NOMO-1 treated with DMSO at 0.1 percent for 48 hours (cell line): Measurements from ENCODE around the gene KDM2A.

Experiments
- DNase-seq: peaks from one replicate; lab custom pipeline; 2025; ENCODE audit not compliant: unreplicated experiment; lab: John Stamatoyannopoulos, UW

The KDM2A gene

DNA sequence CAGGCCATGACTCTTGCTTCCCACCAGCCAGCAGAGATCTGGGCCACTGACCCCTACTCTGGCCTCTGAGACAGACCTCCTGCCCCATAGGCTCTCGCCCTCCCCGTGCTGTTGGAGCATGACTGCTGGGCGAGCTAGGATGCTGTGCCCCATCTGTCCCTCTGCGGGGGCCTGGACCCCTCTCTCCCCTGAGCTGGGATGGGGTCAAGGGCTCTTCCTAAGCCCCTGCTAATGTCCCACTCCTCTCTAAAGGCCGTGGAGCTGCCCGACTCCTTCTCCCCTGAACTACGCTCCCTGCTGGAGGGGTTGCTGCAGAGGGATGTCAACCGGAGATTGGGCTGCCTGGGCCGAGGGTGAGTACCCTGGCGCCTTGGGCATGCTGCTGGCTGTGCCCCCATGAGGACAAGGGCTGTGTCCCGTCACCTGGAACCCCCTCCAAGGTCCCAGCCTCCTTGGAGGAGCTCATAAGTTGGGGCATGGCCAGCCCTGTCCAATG lies 163.9 kb downstream of the KDM2A start:
- no peak for DNase-seq

DNA sequence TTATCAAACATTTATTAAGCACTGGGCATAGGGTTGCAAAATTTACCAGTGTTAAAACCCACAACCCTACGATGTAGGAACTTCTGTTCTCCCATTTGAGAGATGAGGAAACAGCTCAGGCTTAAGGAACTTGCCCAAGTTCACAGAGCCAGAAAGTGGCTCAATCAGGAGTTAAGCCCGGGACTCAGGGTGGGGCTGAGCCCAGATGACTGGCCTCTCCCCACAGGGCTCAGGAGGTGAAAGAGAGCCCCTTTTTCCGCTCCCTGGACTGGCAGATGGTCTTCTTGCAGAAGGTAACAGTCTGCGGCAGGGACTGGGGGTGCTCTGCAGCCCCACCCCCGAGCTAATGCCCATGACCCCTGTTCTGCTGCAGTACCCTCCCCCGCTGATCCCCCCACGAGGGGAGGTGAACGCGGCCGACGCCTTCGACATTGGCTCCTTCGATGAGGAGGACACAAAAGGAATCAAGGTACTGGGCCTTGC lies 164.5 kb downstream of the KDM2A start:
- peak; percentile 84 for DNase-seq

DNA sequence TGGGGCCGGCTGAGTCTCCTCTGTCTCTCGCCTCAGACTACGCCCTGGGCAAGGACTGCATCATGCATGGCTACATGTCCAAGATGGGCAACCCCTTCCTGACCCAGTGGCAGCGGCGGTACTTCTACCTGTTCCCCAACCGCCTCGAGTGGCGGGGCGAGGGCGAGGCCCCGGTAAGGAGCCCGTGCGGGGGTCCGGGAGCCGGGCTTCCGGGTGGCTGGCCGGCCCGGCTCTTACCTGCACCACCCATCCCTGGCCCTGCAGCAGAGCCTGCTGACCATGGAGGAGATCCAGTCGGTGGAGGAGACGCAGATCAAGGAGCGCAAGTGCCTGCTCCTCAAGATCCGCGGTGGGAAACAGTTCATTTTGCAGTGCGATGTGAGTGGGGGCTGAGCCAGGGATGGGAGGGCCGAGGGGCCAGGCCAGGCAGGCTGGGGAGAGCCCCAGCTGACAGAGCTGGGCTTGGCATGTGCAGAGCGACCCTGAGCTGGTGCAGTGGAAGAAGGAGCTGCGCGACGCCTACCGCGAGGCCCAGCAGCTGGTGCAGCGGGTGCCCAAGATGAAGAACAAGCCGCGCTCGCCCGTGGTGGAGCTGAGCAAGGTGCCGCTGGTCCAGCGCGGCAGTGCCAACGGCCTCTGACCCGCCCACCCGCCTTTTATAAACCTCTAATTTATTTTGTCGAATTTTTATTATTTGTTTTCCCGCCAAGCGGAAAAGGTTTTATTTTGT lies 165.9 kb downstream of the KDM2A start:
- no peak for DNase-seq

DNA sequence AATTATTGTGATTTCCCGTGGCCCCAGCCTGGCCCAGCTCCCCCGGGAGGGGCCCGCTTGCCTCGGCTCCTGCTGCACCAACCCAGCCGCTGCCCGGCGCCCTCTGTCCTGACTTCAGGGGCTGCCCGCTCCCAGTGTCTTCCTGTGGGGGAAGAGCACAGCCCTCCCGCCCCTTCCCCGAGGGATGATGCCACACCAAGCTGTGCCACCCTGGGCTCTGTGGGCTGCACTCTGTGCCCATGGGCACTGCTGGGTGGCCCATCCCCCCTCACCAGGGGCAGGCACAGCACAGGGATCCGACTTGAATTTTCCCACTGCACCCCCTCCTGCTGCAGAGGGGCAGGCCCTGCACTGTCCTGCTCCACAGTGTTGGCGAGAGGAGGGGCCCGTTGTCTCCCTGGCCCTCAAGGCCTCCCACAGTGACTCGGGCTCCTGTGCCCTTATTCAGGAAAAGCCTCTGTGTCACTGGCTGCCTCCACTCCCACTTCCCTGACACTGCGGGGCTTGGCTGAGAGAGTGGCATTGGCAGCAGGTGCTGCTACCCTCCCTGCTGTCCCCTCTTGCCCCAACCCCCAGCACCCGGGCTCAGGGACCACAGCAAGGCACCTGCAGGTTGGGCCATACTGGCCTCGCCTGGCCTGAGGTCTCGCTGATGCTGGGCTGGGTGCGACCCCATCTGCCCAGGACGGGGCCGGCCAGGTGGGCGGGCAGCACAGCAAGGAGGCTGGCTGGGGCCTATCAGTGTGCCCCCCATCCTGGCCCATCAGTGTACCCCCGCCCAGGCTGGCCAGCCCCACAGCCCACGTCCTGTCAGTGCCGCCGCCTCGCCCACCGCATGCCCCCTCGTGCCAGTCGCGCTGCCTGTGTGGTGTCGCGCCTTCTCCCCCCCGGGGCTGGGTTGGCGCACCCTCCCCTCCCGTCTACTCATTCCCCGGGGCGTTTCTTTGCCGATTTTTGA lies 166.8 kb downstream of the KDM2A start:
- no peak for DNase-seq

DNA sequence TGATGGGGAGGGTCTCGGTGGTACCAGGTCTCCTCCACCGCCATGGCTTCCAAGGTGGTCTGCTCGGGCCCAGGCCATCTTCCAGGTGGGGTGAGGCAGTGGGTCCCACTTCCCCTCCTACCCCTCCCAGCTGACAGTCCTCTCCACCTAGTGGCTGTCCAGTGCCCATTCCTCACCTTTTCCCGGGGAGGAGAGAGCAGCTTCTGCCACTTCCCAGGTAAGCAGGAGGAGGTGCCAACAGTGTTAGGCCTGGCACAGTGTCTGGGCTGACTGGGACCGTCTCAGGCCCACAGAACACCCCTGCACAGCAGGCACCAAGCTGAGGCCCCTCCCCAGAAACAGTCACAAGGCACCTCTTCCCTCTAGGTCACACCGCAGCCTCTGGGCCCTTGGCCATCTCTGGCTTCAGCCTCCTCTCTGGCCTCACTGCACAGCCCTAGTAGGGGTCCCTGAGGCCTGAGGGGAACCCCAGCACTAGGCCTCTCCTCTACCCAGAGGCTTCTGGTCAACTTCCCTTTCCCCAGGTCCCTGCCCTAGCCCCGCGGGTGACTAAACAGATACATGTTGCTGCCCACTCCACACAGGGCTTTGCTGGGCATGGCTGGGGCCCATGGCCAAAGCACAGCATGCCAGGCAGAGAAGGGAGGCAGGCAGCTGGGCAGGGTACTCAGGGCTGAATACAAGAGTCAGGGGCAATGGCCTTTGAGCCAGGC lies 167.7 kb downstream of the KDM2A start:
- DNase-seq = no peak

DNA sequence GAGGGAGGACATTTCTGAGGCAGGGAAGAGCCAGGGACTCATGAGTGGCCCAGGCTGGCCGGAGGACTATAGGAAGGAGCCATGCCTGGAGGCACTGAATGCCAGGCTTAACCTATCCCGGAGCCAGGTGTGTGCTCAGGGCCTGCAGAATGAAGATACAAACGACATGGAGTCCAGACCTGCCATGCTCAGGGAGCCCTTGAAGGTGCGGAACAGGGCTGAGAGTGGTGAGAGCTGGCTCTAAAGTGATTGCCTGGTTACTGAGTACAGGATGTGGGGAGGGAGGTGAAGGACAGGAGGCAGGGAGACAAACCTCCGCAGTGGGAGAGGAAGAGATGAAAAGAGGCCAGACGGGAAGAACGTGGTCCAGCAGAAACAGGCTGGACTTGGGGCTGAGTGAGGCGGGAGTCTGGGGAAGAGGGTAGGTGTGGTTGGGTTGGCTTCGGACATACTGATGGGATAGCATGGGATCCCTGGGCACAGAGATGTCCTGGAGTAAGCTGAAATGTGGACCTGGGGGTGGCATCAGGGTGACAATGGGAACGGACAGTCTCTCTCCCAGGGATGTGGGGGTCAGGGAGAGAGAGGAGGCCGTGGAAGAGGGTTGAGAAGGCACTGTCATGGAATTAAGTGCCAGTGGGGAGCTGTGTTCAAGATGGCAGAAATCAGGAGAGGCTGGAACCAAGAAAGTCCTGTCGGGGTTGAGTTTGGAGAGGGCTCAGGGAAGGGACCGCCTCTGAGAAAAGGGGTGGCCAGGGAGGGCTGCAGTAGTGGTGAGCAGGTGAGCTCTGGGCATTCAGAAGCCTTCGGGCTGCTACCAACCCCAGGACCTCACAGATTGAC lies 168.5 kb downstream of the KDM2A start:
- peak; percentile 19 for DNase-seq

DNA sequence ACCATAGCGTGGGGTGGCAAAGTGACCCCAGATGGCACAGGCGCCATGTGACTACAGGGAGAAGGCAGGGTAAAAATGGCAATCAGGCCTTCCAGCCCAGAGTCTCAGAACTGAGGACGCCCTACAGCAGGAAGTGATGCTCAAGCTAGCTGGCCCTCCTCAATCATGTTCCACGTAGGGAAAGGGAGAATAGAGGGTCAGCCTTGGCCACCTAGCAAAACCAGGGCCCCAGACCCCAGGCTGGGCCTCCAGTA lies 169.1 kb downstream of the KDM2A start:
- no peak for DNase-seq

DNA sequence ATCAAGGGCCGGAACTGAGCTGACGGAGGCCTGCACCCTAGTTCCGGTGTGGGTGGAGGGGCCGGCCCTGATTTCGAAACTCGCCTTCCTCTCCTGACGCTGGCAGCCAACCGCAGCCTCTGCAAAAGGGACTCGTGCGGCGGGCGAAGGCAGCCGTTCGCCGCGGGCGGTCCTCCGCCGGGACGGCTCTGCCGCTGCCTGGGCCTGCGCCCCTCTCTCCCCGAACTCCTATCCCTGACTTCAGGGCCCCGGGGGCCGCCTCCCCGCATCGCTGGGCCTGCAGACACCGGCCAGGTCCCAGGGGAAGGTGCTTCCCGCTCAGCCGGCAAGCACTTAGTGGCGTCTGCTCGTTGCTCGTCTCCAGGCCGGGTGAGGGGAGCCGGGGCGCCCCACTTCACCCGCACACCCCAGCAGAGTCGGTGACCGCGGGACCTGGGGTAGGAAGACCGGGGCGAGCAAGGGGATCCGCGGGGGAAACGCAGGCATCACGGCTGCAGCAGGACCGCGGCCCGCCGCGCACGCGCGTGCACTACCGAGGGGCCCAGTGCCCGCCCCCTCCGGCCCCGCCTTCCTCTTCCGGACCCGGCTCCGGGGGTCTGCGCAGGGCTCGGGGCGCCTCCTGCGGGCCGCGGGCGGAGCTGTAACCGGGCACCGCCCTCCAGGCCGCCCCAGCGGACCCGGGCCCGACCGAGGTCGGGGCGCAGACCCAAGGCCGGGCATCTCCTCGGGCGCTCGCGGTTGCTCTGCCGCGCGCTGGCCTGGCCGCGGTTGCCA lies 169.6 kb downstream of the KDM2A start:
- peak; percentile 97 for DNase-seq

DNA sequence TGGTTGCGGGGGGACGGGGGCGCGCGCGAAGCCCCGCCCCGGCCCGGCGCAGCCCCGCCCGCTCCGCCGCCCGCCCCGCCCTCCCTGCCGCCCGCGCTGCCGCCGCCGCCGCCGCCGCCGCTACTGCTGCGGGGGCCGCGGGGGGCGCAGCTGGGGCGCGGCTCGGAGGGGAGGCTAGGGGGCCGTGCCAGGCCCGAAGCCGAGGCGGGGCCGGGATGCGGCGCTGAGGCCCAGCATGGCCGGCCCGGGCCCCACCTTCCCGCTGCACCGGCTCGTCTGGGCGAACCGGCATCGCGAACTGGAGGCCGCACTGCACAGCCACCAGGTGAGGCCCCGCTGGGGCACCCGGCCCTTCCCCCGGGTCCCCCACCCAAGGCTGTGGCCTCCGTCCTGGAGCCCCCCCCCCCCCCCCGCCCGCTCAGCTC lies 170.2 kb downstream of the KDM2A start, which contains the start of gene ANKRD13D:
ANKRD13D (plus strand) TSS at position 78 of the 425 bp plus-strand sequence; CDS start at position 236, 158 bp downstream.
- DNase-seq = peak; percentile 81

DNA sequence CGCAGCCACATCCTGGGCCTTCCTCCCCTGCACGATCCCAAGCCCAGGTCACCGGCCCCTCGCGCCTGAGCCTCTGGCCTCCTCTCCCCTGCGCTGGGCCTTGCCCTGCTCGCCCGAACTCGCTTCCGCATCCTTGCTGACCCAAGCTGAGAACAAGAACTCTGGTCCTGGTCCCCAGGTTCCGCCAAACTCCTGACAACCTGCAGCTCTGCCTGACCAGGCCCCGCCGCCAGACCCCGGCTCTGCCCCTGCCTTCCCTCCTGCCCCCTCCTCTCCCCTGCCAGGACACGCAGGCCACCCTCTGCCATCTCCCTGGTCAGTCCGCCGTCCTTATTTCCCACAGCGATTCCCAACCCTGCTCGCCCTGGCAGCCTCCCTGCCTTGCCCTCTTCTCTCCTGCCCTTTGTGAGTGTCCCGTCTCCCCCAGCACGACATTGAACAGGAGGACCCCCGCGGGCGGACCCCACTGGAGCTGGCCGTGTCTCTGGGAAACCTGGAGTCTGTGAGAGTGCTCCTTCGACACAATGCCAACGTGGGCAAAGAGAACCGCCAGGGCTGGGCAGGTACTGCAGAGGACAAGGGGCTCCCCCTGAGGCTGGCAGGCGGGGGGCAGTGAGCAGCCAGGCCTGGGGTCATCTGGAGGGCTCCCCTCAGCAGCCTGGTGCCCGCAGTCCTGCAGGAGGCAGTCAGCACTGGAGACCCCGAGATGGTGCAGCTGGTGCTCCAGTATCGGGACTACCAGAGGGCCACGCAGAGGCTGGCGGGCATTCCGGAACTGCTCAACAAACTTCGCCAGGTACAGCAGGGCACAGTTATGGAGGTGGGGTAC lies 170.8 kb downstream of the KDM2A start:
- DNase-seq = peak; percentile 36

DNA sequence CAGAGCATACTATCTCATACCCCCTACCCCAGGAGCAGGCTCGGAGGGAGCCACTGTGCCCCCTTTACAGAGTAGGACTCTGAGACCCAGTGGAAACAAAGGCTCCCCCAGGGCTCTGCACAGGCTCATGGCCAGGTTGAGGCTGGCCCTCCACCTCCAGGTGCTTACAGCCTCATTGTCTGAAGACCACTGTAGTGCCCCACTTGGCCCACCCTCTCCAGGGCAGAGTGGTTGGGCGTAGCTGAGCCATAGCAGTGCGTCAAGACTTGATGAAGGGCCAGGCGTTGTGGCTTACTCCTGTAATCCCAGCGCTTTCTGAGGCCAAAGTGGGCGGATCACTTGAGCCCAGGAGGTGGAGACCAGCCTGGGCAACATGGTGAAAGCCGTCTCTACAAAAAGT lies 171.7 kb downstream of the KDM2A start:
- no peak for DNase-seq

DNA sequence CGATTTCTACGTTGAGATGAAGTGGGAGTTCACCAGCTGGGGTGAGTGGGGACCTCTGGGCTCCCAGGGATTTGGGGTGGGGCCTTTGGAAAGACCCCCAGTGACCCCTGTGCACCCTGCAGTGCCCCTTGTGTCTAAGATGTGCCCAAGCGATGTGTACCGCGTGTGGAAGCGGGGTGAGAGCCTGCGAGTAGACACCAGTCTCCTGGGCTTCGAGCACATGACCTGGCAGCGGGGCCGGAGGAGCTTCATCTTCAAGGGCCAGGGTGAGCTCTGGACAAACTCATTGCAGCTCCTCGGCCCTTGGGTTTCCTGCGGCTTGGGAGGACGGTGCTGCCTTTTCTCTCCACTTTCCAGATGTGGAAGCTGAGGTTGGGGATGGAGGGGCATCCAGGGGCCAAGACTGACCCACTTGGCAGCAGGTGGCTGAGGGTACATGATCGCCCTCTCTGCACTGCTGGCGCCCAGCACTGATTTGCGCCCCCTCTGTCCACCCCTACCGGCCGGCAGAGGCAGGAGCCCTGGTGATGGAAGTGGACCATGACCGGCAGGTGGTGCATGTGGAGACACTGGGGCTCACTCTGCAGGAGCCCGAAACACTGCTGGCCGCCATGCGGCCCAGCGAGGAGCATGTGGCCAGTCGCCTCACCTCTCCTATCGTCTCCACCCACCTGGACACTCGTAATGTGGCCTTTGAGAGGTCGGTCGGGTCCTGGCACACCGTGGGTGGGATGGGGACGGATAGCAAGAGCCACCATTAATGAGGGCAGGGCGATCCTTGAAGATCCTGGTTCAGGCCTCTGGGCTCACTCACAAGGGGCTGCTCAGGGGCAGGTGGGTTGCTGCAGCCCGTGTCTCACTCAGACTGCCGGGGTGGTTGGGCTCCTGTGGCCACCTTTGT lies 172.7 kb downstream of the KDM2A start:
- DNase-seq = no peak

DNA sequence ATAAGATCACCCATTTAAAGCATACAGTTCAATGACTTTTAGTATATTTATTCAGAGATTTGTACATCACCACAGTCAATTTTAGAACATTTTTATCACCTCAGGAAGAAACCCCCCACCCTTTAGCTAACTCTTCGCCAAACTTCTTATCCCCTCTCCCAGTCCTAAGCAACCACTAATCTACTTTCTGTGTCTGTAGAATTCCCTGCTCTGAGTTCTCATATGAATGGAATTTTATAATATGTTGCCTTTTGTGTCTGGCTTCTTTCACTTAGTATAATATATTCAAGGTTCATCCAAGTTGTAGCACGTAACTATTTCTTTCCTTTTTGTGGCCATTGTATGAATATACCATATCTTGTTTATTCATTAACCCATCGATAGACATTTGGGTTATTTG lies 173.6 kb downstream of the KDM2A start:
- no peak for DNase-seq

DNA sequence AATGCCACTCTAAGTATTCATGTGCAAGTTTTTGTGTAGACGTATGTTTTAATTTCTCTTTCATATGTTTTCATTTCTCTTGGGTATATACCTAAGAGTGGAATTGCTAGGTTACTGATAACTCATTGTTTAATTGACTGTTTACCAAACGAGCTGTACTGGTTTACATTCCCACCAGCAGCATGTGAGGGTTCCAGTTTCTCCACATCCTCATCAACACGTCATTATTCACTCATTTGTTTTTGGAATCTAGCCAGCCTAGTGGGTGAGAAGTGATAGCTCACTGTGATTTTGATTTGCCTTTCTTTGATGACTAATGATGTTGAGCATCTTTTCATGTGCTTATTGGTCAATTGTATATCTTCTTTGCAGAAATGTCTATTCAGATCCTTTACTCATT lies 174.0 kb downstream of the KDM2A start:
- no peak for DNase-seq

DNA sequence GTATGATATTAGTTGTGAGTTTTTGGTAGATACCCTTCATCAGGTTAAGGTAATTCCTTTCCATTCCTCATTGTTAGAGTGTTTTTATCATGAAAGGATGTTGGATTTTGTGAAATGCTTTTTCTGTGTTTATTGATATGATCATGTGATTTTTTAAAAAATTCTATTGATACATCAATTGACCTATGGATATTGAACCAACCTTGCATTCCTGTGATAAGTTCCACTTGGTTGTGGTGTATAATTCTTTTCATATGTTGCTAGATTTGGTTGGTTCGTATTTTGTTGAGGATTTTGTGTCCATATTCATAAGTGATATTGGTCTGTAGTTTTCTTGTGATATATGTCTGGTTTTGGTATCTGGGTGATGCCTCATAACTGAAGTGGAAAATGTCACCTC lies 176.8 kb downstream of the KDM2A start:
- no peak for DNase-seq

DNA sequence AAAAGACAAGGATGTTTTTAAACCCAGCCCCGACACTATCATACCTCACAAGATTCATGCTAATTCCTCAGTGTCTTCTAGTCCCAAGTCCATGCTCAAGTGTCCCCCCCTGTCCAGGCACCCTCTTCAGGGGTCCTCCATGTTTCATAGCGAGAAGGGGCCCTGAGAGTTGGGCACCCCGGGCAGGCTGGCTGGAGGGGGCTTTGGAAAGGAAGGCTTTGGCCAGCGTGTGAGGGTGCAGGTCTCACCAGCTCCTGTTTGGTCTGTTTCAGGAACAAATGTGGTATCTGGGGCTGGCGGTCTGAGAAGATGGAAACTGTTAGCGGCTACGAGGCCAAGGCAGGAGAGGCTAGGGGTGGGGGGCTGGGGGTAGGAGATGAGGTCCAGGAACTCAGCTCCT lies 179.7 kb downstream of the KDM2A start:
- no peak for DNase-seq

DNA sequence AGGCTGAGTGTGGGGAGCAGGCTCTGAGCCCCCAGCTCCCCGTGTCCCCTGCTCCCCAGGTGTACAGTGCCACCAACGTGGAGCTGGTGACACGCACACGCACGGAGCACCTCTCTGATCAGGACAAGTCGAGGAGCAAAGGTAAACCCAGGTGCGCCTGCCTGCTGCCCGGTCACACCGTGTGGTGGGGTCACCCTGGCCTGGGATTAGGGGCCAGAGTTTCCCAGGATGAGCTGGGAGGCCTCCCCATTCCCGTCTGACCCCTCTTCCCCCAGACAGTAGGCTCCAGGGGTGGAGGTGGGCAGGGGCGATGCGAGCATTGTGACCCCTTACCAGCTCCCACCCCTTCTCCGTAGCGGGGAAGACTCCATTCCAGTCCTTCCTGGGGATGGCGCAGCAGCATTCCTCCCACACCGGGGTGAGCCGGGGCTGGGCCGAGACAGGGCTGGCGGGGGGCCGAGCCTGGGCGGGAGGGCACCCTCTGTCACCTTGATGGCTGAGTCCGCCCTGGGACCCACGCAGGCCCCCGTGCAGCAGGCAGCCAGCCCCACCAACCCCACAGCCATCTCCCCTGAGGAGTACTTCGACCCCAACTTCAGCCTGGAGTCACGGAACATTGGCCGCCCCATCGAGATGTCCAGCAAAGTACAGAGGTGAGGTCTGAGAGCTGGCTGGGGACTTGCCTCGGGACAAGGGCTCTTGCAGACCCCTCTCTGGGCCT lies 180.6 kb downstream of the KDM2A start:
- DNase-seq = no peak
